Non-pigmented ciliary epithelial cell (primary cell): ENCODE results near the gene METTL25B.

Experiments used
- DNase-seq: peaks from one replicate; pipeline ENCODE4 v3.0.0-alpha.2; 2010; ENCODE audit warnings: low read depth

Gene METTL25B

DNA sequence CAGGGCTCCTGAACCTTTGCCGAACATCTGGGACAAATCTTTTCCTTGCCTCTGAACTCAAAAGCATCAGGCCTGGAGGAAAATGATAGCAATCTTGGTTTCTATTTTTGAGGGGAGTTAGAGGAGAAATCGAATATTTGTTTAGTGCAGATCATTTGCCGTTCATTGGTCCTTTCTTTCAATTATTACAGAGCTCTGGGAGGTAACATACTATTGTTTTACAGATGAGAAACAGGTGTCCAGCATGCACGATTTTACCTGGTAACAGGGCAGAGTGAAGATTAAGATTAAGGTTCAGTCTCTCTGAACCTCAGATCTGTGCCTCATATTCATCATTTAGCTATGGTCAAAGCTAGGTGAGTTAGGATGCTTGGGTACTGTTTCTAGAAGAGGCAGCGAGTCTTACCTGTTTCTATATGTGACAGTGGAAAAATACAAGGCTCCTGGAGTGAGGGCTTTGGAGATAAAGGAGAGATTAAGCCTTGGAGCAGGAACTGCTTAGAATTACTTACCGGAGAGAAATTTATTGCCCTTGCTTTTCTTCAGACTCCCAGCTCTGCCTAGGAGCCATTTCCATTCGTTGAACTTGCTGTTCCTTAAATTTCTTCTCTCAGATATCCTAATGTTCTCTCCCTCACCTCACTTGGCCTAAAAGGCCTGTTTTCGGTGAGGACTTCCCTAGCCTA lies 40.5 kb downstream of the METTL25B start:
- DNase-seq: no peak

DNA sequence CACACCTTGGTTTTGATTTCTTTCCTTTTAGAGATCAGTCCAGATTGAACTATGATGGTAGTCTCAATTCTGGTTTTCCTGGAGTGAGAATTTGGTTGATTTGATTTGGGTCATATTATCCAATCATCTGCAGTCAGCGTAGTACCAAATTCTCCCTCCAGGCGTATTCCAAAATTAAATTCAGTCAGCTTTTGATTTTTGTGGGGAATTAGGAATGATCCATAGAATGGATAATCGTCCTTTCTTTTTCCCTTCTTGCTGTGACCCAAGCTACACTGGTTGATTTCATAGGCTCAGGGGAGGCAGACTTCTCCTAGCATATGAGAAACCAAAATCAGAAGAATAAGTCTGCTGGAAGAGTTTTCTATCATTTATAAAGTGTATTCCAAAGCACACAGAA lies 44.0 kb downstream of the METTL25B start:
- DNase-seq: no peak

DNA sequence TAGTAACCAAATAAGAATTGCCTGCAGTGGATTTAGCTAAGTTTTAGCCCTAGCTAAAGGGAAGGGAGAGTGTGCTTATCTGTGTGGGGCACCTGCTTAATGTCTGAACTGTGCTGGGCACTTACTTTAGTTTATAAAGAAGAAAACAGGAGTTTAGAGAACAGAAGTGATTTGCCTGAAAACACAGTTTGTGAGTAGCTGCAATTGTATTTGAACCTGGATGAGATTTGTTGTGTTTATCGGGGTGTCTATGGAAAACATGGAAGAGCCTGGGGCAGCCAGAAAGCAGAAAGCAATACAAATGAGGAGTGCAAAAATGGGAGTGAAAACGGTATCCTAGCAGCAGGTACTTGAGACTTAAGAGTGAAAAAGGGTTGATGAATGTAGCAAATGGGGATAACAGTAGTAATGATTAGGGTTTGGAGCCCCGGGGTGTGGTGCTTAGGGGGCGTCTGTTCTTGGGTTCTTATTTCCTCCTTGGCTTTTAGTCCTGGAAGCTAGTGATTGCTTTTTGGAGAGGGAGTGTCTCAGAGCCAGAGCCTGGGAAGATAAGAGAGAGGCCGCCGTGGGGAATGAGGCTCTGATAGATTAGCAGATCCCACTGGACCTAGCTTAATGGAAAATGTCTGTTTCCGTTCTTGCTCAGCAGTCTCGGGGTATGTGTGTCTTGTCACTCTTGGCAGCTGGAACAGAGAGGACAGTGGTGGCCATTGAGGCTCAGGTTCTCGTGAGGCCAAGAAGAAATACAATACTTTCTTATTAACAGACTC lies 44.6 kb downstream of the METTL25B start:
- no peak for DNase-seq

DNA sequence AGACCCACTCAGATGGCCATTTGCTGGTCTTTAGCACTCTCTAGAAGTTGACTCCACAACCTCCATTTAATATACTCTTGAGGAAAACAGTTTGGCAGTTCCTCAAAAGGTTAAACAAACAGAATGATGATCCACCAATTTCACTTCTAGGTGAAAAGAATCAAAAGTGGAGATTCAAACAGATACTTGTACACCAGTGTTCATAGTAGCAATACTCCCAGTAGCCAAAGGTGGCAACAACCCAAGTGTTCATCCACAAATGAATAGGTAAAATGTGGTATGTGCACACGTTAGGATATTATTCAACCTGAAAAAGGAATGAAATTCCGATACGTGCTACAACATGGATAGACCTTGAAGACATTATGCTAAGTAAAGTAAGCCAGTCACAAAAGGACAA lies 45.3 kb downstream of the METTL25B start:
- no peak for DNase-seq

DNA sequence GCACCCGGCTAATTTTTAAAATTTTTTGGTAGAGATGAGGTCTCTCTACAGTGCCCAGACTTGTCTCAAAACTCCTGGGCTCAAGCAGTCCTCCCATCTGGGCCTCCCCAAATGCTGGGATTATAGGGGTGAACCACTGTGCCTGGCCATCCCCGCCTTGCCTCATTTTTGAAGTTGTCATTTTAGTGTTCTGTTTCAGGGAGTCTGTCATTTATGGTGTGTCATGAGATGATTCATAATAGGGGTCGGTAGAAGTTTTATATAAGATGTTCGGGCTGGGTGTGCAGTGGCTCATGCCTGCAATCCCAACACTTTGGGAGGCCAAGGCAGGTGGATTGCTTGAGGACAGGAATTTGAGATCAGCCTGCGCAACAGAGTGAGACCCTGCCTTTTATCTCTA lies 47.5 kb downstream of the METTL25B start:
- no peak for DNase-seq

DNA sequence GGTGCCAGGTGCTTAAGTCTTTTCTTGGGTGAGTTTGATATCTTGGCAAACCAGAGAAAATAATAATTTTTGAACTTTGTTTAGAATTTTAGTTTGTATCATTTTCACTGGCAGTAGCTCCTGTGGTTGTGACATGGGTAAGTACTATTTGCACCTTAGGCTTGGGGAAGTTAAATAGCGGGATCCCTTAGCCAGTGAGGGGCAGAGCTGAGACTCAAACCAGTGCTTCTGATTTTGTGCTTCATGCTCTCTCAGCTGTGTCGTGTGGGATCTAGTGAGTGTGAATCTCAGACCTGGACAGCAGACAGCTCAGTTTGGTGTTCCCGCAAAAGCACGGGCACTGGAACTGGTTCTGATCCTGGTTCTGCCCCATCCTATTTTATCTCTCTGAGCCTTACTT lies 48.7 kb downstream of the METTL25B start:
- no peak for DNase-seq

DNA sequence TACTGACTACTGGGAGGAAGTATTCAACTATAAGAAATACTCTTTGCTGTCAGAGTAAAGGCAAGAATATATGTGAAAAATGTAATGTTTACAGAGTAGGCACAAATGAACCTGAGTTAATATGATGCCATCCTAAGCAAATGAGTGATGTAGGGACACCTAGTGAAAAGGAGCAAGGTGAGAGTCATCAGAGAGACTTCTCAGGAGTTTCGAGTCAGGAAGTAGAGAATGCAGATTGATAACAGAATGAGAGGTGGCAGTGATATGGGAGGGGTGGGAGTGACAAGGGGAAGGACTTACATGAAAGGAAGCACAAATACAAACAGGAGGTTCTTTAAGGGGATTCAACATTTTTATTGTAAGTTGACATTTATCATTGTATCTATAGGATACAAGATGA lies 49.3 kb downstream of the METTL25B start:
- no peak for DNase-seq

DNA sequence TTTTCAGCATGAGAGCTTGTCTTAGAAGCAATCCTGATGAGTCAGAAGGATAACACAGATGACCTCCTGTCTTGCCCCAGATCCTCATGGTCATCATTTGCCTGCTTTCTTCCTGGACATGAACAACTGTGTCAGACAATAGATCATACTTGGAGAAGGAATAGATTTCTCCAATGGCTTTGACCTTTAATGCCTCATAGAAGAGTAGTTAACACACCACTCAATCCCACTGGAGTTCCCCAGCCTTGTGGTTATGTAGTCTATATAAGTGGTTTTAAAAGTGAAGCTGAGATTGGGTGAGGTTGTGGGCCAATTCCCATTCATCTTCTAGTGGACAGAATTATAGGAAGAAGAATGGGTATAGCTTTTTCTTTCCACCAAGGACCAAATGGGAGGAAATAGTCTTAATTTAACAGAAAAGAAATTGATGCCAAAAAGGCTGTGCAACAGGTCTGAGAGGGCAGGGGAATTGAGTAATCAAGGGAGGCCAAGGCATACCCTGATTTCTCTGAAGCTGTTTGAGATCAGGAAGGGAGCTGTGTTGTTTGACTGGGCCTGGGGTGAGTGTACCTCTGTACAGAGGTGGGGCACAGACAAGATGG lies 53.4 kb downstream of the METTL25B start:
- DNase-seq: no peak

DNA sequence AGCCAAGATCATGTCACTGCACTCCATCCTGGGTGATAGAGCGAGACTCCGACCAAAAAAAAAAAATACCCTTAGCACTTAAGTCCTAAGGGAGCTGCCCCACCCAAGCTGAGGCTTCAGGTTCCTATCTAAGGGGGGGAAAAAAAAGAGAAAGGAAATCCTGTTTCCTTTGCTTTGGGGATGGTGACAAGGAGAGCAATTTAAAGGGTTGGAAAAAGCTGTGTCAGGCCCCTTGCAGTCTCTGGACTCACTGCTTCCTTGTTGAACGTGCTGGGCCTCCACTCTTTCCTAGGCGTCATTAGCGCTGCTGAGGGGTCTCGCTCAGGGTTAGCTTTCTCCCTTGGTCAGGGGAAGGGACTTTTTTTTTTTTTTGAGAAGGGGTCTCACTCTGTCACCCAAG lies 57.2 kb downstream of the METTL25B start:
- DNase-seq: no peak
